Panc1 (cell line): ENCODE results near the gene VDR. TPM values are rescaled to one million over a fixed set of nuclear protein-coding genes. Genes with fewer than 3 reads are reported as not detected.

Experiments
- ATAC-seq: fragments of 200-7000 bp; cut with Tn5 transposase; 2 replicates; pipeline ENCODE4 v1.9.1; 2020; ENCODE audit warnings: mild to moderate bottlenecking, moderate library complexity
- BruUV-seq: library from RNA; stranded (reverse); fragments of 400-500 nt; replicated peaks from 2 replicates; lab custom pipeline; 2021; lab: Mats Ljungman, UMichigan
- CTCF ChIA-PET: fragments of 300-600 bp; sonication (Branson Sonifier 250); formaldehyde crosslinking; loops from one replicate; lab custom pipeline; 2022; ENCODE audit warnings: antibody characterized with exemption; lab: Charles Lee
- POLR2A ChIA-PET: fragments of 300-600 bp; sonication (Branson Sonifier 250); formaldehyde crosslinking; loops from one replicate; lab custom pipeline; 2022; ENCODE audit warnings: antibody characterized with exemption; lab: Charles Lee
- DNase-seq: peaks from one replicate; pipeline ENCODE4 v3.0.0-alpha.2; 2010; ENCODE audit warnings: low read depth, low spot score
- H3K27ac ChIP-seq: 2 replicates; pipeline ENCODE4 v1.5.1; 2011; ENCODE audit warnings: mild to moderate bottlenecking, low read length, inconsistent platforms
- H3K27me3 ChIP-seq: fragments of 200-500 bp; sonication (Bioruptor generic); 2 replicates; pipeline ENCODE4 v1.6.0; 2014; ENCODE audit warnings: low read length, inconsistent platforms; ENCODE audit not compliant: control insufficient read depth, insufficient read depth
- H3K36me3 ChIP-seq: fragments of 200-500 bp; sonication (Bioruptor generic); 2 replicates; pipeline ENCODE4 v1.5.1; 2014; ENCODE audit warnings: inconsistent platforms, mild to moderate bottlenecking, low read length, moderate library complexity; ENCODE audit not compliant: control insufficient read depth, insufficient read depth
- H3K4me1 ChIP-seq: 2 replicates; pipeline ENCODE4 v1.5.1; 2011; ENCODE audit warnings: inconsistent platforms, mild to moderate bottlenecking, low read length, moderate library complexity; ENCODE audit not compliant: control insufficient read depth, insufficient read depth
- H3K4me3 ChIP-seq, 2 experiments: 2 replicates each; pipeline ENCODE4 v1.5.1; 2011 to 2012; ENCODE audit warnings: low read depth in 2 of 2, low read length in 2 of 2, mild to moderate bottlenecking in 2 of 2, inconsistent platforms in 1 of 2, moderate library complexity in 1 of 2
- H3K9me3 ChIP-seq: fragments of 200-500 bp; sonication (Bioruptor generic); 2 replicates; pipeline ENCODE4 v1.5.1; 2014; ENCODE audit warnings: low read depth, mild to moderate bottlenecking, inconsistent platforms, low read length, moderate library complexity; ENCODE audit not compliant: control insufficient read depth, insufficient read depth
- POLR2AphosphoS5 ChIP-seq: IDR thresholded peaks from 2 replicates; pipeline ENCODE4 v1.6.1; 2012; ENCODE audit warnings: mild to moderate bottlenecking, low read depth, low read length, moderate library complexity
- SIN3A ChIP-seq: IDR thresholded peaks from 2 replicates; pipeline ENCODE4 v1.6.1; 2012; ENCODE audit warnings: low read depth, mild to moderate bottlenecking, low read length, moderate library complexity, borderline replicate concordance; ENCODE audit not compliant: insufficient read depth
- TCF7L2 ChIP-seq: IDR thresholded peaks from 2 replicates; pipeline ENCODE4 v1.6.1; 2011; ENCODE audit warnings: mild to moderate bottlenecking, low read depth, low read length, inconsistent platforms
- in situ Hi-C: cut with HindIII; loops from 2 replicates; pipeline ENCODE4 v1.10.0; 2016; ENCODE audit warnings: low sequenced_read_pairs, low pct_unique_long_range_greater_than_20kb
- intact Hi-C: fragments of 100-400 bp; cut with micrococcal nuclease; formaldehyde crosslinking; loops from one replicate; pipeline ENCODE4 v1.10.0; 2022; ENCODE audit not compliant: unreplicated experiment
- total RNA-seq: library from RNA; stranded (reverse); gene quantifications from one replicate; pipeline ENCODE4 v1.2.1, GENCODE V29; 2021; ENCODE audit not compliant: unreplicated experiment
- TF ChIP-seq, protein P1 (sequence below): fragments of 450-650 bp; IDR thresholded peaks from 2 replicates; pipeline ENCODE4 v1.5.1; 2017; ENCODE audit warnings: mild to moderate bottlenecking
- TF ChIP-seq, protein P2 (sequence below), 2 experiments: IDR thresholded peaks; 2 replicates each; pipeline ENCODE4 v1.6.1; 2011 to 2012; ENCODE audit warnings: low read depth in 2 of 2, control low read depth in 1 of 2, low read length in 1 of 2, mild to moderate bottlenecking in 1 of 2, moderate library complexity in 1 of 2; ENCODE audit not compliant: insufficient read depth in 1 of 2

VDR gene
- total RNA-seq, 1 experiment from 2014 or later = 3.0 TPM

DNA sequence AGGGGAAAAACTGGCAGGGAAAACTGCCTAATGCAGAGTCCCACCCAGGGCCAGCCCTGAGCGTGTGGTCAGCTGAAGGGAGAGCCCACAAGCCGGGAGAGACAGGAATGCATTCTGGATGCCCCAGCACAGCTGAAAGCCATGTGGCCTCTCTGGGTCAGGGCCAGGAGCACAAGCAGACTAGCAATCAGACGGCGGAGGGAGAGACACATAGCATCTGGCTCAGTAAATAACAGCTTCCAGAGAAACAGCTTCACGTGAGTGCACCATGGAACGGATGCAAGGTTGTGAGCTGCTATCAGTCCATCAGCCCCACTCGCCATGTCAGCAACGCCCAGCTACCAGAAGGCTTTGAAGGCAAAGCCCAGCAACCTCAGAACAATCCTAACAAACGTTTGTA is 30.4 kb upstream of the VDR start:
- POLR2A ChIA-PET = no interaction called here
- Histone ChIP-seq H3K27me3 (peaks cover 10% of the 10 kb centered on the region), H3K4me3 (no peak overlapping the region), H3K4me1 (no peaks in the 10 kb centered on the region), H3K27ac (no peak overlapping the region), H3K36me3 (no peaks in the 10 kb centered on the region), H3K9me3 (no peaks in the 10 kb centered on the region)
- intact Hi-C loops (no loop called here), in situ Hi-C loops (no loop called here)
- ATAC-seq (no peak), DNase-seq (no peak)
- no TSS peak for BruUV-seq
- CTCF ChIA-PET = interaction anchor here (1.2 kb wide), 1 partner anchor 14 kb away, joined by 6 read pairs; no protein-coding TSS in a partner anchor
- TF ChIP-seq SIN3A (no peak), POLR2AphosphoS5 (no peak), TCF7L2 (no peak)
- TF ChIP-seq, protein P1, sequence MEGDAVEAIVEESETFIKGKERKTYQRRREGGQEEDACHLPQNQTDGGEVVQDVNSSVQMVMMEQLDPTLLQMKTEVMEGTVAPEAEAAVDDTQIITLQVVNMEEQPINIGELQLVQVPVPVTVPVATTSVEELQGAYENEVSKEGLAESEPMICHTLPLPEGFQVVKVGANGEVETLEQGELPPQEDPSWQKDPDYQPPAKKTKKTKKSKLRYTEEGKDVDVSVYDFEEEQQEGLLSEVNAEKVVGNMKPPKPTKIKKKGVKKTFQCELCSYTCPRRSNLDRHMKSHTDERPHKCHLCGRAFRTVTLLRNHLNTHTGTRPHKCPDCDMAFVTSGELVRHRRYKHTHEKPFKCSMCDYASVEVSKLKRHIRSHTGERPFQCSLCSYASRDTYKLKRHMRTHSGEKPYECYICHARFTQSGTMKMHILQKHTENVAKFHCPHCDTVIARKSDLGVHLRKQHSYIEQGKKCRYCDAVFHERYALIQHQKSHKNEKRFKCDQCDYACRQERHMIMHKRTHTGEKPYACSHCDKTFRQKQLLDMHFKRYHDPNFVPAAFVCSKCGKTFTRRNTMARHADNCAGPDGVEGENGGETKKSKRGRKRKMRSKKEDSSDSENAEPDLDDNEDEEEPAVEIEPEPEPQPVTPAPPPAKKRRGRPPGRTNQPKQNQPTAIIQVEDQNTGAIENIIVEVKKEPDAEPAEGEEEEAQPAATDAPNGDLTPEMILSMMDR = no peak
- TF ChIP-seq, protein P2, sequence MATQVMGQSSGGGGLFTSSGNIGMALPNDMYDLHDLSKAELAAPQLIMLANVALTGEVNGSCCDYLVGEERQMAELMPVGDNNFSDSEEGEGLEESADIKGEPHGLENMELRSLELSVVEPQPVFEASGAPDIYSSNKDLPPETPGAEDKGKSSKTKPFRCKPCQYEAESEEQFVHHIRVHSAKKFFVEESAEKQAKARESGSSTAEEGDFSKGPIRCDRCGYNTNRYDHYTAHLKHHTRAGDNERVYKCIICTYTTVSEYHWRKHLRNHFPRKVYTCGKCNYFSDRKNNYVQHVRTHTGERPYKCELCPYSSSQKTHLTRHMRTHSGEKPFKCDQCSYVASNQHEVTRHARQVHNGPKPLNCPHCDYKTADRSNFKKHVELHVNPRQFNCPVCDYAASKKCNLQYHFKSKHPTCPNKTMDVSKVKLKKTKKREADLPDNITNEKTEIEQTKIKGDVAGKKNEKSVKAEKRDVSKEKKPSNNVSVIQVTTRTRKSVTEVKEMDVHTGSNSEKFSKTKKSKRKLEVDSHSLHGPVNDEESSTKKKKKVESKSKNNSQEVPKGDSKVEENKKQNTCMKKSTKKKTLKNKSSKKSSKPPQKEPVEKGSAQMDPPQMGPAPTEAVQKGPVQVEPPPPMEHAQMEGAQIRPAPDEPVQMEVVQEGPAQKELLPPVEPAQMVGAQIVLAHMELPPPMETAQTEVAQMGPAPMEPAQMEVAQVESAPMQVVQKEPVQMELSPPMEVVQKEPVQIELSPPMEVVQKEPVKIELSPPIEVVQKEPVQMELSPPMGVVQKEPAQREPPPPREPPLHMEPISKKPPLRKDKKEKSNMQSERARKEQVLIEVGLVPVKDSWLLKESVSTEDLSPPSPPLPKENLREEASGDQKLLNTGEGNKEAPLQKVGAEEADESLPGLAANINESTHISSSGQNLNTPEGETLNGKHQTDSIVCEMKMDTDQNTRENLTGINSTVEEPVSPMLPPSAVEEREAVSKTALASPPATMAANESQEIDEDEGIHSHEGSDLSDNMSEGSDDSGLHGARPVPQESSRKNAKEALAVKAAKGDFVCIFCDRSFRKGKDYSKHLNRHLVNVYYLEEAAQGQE (IDR thresholded peaks at IDR 0.05; ENCODE audit: insufficient read depth in 1 of 2, low read depth in 2 of 2, low read length in 1 of 2) = no peak

DNA sequence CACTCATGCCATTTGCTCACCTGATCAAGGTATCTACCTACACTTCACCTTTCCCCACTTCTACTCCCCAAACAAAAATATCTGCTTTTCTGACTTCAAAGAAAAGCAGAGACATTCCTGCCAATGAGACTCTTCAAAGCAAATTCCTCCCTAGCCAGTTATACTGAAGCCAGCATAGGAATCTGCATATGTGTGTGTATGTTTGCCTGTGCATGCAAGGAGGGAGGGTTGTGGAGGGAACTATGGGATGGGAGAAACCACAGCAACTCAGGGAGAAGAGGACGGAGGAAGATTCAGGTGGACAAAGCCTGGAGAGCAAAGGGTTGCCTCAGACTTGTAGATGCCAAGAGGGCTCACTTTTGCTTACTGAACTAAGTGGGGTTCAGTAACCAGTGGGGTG is 26.4 kb upstream of the VDR start:
- no peak overlapping the region for H3K4me3 ChIP-seq
- no TSS peak for BruUV-seq
- intact Hi-C loops (no loop called here), in situ Hi-C loops (no loop called here)
- ChIA-PET POLR2A (no interaction called here), CTCF (no interaction called here)
- no peaks in the 10 kb centered on the region for H3K36me3 ChIP-seq
- ATAC-seq (no peak), DNase-seq (no peak)
- no peak for TF ChIP-seq POLR2AphosphoS5
- TF ChIP-seq TCF7L2 = no peak
- TF ChIP-seq, protein P1 = no peak
- TF ChIP-seq SIN3A = no peak
- TF ChIP-seq, protein P2 (IDR thresholded peaks at IDR 0.05; ENCODE audit: insufficient read depth in 1 of 2, low read depth in 2 of 2, low read length in 1 of 2) = no peak
- H3K4me1 ChIP-seq = no peaks in the 10 kb centered on the region
- peaks cover 19% of the 10 kb centered on the region for H3K27me3 ChIP-seq
- H3K27ac ChIP-seq = no peak overlapping the region
- H3K9me3 ChIP-seq = no peaks in the 10 kb centered on the region
